ENCODE measurements around the gene CDH4.

GRCh38 chr20:61710108-61710507 lies 458.0 kb downstream of the CDH4 start:
- TF ChIP-seq, protein P1, sequence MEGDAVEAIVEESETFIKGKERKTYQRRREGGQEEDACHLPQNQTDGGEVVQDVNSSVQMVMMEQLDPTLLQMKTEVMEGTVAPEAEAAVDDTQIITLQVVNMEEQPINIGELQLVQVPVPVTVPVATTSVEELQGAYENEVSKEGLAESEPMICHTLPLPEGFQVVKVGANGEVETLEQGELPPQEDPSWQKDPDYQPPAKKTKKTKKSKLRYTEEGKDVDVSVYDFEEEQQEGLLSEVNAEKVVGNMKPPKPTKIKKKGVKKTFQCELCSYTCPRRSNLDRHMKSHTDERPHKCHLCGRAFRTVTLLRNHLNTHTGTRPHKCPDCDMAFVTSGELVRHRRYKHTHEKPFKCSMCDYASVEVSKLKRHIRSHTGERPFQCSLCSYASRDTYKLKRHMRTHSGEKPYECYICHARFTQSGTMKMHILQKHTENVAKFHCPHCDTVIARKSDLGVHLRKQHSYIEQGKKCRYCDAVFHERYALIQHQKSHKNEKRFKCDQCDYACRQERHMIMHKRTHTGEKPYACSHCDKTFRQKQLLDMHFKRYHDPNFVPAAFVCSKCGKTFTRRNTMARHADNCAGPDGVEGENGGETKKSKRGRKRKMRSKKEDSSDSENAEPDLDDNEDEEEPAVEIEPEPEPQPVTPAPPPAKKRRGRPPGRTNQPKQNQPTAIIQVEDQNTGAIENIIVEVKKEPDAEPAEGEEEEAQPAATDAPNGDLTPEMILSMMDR (optimal IDR thresholded peaks at IDR 0.05 in 1 of 3, IDR thresholded peaks at IDR 0.05 in 1 of 3, conservative IDR thresholded peaks at IDR 0.05 in 1 of 3; ENCODE audit: extremely low read depth in 1 of 3, insufficient read depth in 2 of 3, low read length in 3 of 3): no peak
- TF ChIP-seq EZH2 (IDR thresholded peaks at IDR 0.05; ENCODE audit: low read length): no peak

Measured in keratinocyte (primary cell).